Hematopoietic multipotent progenitor cell treated with erythropoietin and hydrocortisone succinate and interleukin-3 and kit ligand, for 4 days (in vitro differentiated cells): ENCODE data around the gene INPP5A.
"Not testable (repeated sequence)": the region's sequence is repeated elsewhere in the genome, so short reads cannot be mapped to it uniquely, and the experiment has no call there.

Experiments used
- DNase-seq: peaks from one replicate; pipeline ENCODE4 v3.0.0-alpha.2; 2015

Gene INPP5A

GRCh38 chr10:132698761-132699391, 161.3 kb downstream of the INPP5A start:
- no peak for DNase-seq

GRCh38 chr10:132699411-132700155, 162.0 kb downstream of the INPP5A start:
- no peak for DNase-seq

- no peak for DNase-seq
These were observed 162.8 kb downstream of the INPP5A start for GRCh38 chr10:132700156-132701098.

GRCh38 chr10:132701099-132701845, 163.7 kb downstream of the INPP5A start:
- no peak for DNase-seq

- no peak for DNase-seq
These were observed 164.2 kb downstream of the INPP5A start for GRCh38 chr10:132701846-132702190.

GRCh38 chr10:132702601-132703418, 165.2 kb downstream of the INPP5A start:
- no peak for DNase-seq

GRCh38 chr10:132703419-132704007, 165.9 kb downstream of the INPP5A start:
- no peak for DNase-seq

- DNase-seq: no peak
These were observed 166.6 kb downstream of the INPP5A start for GRCh38 chr10:132704008-132704814.

- DNase-seq: not testable (repeated sequence)
These were observed 167.2 kb downstream of the INPP5A start for GRCh38 chr10:132704815-132705064.

- DNase-seq: no peak
These were observed 167.6 kb downstream of the INPP5A start for GRCh38 chr10:132705173-132705572.

- DNase-seq: no peak
These were observed 168.4 kb downstream of the INPP5A start for GRCh38 chr10:132705943-132706342.

GRCh38 chr10:132706701-132707100, 169.1 kb downstream of the INPP5A start:
- no peak for DNase-seq

- no peak for DNase-seq
These were observed 169.7 kb downstream of the INPP5A start for GRCh38 chr10:132707121-132707775.

- no peak for DNase-seq
These were observed 170.2 kb downstream of the INPP5A start for GRCh38 chr10:132707776-132708171.

- DNase-seq: no peak
These were observed 170.9 kb downstream of the INPP5A start for GRCh38 chr10:132708441-132708840.

- DNase-seq: no peak
These were observed 171.3 kb downstream of the INPP5A start for GRCh38 chr10:132708936-132709335.

GRCh38 chr10:132709471-132709951, 171.9 kb downstream of the INPP5A start:
- no peak for DNase-seq

GRCh38 chr10:132710036-132710686, 172.6 kb downstream of the INPP5A start:
- DNase-seq: no peak

GRCh38 chr10:132710746-132711612, 173.4 kb downstream of the INPP5A start:
- no peak for DNase-seq
